Measurements from ENCODE around the gene KRT36. TPM values are rescaled to one million over a fixed set of nuclear protein-coding genes. Genes with fewer than 3 reads are reported as not detected.

Gene KRT36
- total RNA-seq: not detected

- H3K4me1 ChIP-seq (ENCODE audit: insufficient read depth, low read length): peaks cover 44% of the 10 kb centered on the region
- H3K9me3 ChIP-seq (ENCODE audit: low read depth, low read length): no peaks in the 10 kb centered on the region
- no peak within 1 kb of the TSS for H3K4me3 ChIP-seq (ENCODE audit: low read length)
- H3K27me3 ChIP-seq (ENCODE audit: insufficient read depth, low read length): no peaks in the 10 kb centered on the region
Observed at GRCh38 chr17:41489531-41489930, at the start of gene KRT36. TSS of gene KRT36 (minus strand) at chr17:41489910. CDS start at chr17:41489864, 46 bp downstream.

DNA sequence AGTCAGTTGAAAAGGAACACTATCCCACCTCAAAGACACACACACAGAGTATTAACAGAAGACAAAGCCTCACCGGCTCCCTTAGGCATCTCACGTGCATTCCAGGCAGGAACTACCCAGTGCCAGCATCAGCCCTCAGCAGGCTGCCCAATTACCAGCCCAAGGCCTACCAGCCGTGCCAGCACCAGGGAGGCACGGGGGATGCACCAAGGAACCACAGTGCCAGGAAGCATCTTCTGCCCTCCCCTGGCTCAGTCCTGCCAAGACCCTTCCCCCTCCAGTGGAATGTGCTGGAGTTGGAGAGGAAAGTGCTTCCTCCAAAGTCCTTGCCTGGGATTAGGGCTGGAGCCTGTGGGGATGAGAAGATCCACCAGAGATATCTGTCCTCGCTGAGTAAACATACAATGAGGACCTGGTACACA is 49.4 kb upstream of the KRT36 start:
- Histone ChIP-seq H3K4me3 (ENCODE audit: low read length) (no peak overlapping the region), H3K4me1 (ENCODE audit: insufficient read depth, low read length) (no peaks in the 10 kb centered on the region), H3K9me3 (ENCODE audit: low read depth, low read length) (no peaks in the 10 kb centered on the region), H3K27me3 (ENCODE audit: insufficient read depth, low read length) (no peaks in the 10 kb centered on the region)

DNA sequence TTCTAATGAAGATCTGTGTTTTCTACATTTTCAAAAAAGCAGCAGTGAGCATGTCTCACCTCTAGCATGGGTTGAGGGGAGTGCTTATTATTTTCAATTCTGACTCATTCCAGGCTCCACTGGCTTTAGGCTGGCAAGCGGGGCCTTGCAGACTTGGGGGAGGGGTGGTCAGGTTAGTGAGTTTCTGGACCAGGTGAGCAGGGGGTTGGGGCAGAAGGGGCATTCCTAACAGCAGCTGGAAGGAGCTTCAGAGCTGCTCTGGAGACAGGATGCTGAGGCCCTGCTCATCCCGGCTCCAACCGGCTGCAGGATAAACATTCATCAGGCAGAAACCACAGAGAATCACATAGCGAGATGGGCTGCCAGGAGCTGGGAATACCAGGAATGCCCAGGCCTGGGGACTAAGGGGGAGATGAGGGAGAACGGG is 48.9 kb upstream of the KRT36 start:
- H3K4me1 ChIP-seq (ENCODE audit: insufficient read depth, low read length): no peaks in the 10 kb centered on the region
- peaks cover 1% of the 10 kb centered on the region for H3K27me3 ChIP-seq (ENCODE audit: insufficient read depth, low read length)
- H3K9me3 ChIP-seq (ENCODE audit: low read depth, low read length): no peaks in the 10 kb centered on the region
- H3K4me3 ChIP-seq (ENCODE audit: low read length): no peak overlapping the region

DNA sequence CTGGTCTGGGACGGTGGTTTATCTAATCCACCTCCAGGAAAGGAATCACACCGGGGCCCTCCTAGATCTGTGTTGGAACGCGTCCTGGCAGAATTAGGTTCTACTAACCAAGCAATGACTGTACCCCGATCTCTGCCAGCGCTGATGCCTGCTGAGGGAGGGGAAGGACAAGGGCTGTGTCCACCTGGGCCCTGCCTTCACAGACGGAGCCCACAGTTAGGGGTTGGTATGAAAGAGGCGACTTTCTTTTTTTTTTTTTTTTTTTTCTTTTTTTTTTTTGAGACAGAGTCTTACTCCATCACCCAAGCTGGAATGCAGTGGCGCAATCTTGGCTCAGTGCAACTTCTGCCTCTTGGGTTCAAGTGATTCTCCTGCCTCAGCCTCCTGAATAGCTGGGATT is 48.3 kb upstream of the KRT36 start:
- no peaks in the 10 kb centered on the region for H3K9me3 ChIP-seq (ENCODE audit: low read depth, low read length)
- no peaks in the 10 kb centered on the region for H3K4me1 ChIP-seq (ENCODE audit: insufficient read depth, low read length)
- no peak overlapping the region for H3K4me3 ChIP-seq (ENCODE audit: low read length)
- peaks cover 3% of the 10 kb centered on the region for H3K27me3 ChIP-seq (ENCODE audit: insufficient read depth, low read length)

DNA sequence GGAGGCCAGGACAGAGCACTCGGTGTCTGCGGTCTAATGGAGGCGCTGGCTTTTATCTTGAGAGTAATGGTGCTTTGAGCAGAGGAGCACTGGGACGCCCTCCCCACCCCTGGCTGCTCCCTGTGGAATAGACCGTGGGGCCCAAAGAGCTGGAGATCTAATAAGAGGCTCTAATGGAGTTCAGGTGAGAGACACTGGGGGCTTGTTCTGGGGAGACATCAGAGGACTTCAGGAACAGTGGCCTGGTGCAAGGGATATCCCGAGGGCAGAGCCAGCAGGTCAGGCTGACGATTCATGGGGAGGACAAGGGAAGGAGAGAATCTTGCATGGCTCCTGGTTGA is 47.9 kb upstream of the KRT36 start:
- H3K9me3 ChIP-seq (ENCODE audit: low read depth, low read length): no peaks in the 10 kb centered on the region
- peaks cover 3% of the 10 kb centered on the region for H3K27me3 ChIP-seq (ENCODE audit: insufficient read depth, low read length)
- H3K4me3 ChIP-seq (ENCODE audit: low read length): no peak overlapping the region

DNA sequence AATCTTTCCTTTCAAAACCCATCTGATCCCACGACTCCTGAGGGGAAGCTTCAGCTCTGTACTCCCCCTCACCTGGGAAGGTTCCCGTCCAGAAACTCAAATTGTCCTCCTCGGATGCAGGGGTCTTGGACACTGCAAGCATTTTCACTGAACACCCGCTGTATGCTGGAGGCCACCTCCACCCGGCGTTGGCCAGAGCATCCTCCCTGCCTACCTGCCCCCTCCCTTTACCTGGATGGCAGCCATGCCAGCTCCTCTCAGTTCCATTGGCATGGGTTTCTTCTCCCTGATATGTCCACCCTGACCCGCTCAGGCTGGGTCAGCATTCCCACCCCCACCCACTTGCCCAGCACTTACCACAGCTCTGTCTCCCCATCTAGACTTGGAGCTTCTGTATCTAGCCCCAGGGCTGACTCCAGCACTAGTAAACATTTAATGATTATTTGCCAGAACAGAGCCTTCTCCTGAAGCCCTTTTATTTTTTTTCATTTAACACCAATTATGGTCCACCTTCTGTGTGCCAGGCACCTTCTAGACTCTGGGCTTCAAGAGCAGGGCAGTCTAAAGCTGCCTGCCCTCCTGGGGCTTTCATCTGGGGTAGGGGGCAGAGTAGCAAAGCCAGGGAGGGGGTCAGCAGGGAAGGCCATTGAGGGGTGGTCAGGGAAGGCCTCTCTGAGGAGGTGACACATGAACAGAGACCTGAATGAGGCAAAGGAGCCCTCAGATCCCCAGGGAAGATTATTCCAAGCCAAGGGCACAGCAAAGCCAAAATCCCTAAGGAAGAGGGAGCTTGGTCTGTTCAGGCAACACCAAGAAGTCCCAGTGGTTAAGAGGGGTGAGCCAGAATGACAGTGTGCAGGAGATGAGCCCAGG is 47.3 kb upstream of the KRT36 start:
- peaks cover 3% of the 10 kb centered on the region for H3K27me3 ChIP-seq (ENCODE audit: insufficient read depth, low read length)
- H3K4me3 ChIP-seq (ENCODE audit: low read length): no peak overlapping the region
- H3K9me3 ChIP-seq (ENCODE audit: low read depth, low read length): no peaks in the 10 kb centered on the region
- no peaks in the 10 kb centered on the region for H3K4me1 ChIP-seq (ENCODE audit: insufficient read depth, low read length)

More for the DNA sequence above, 47.9 kb upstream of the KRT36 start:
- H3K4me1 ChIP-seq (ENCODE audit: insufficient read depth, low read length): no peaks in the 10 kb centered on the region

- no peaks in the 10 kb centered on the region for H3K4me1 ChIP-seq (ENCODE audit: insufficient read depth, low read length)
- H3K4me3 ChIP-seq (ENCODE audit: low read length): no peak overlapping the region
- peaks cover 8% of the 10 kb centered on the region for H3K27me3 ChIP-seq (ENCODE audit: insufficient read depth, low read length)
- H3K9me3 ChIP-seq (ENCODE audit: low read depth, low read length): no peaks in the 10 kb centered on the region
Observed at GRCh38 chr17:41535764-41536481, 46.2 kb upstream of the KRT36 start.

GRCh38 chr17:41534899-41535546 is 45.3 kb upstream of the KRT36 start:
- Histone ChIP-seq H3K27me3 (ENCODE audit: insufficient read depth, low read length) (peaks cover 17% of the 10 kb centered on the region), H3K4me1 (ENCODE audit: insufficient read depth, low read length) (no peaks in the 10 kb centered on the region), H3K4me3 (ENCODE audit: low read length) (no peak overlapping the region), H3K9me3 (ENCODE audit: low read depth, low read length) (no peaks in the 10 kb centered on the region)

DNA sequence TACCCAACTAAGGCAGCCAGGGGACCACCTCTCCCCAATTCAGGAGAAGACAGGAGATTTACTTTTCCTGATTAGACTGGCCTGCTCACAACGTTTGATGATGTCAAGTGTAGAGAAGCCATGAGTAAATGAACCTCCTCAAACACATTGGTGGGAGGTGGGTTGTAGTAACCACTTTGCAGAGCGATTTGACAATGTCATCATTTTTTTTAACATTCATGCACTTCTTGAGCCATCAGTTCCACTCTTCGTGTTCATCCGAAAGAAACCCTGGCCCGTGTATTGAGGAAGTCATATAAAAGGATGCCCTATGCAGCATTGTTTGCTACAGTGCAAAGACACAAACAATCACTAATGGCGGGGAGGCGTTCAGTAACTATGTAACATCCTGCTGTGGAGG is 43.9 kb upstream of the KRT36 start:
- H3K9me3 ChIP-seq (ENCODE audit: low read depth, low read length): no peaks in the 10 kb centered on the region
- no peaks in the 10 kb centered on the region for H3K4me1 ChIP-seq (ENCODE audit: insufficient read depth, low read length)
- H3K4me3 ChIP-seq (ENCODE audit: low read length): no peak overlapping the region
- H3K27me3 ChIP-seq (ENCODE audit: insufficient read depth, low read length): peaks cover 30% of the 10 kb centered on the region

- Histone ChIP-seq H3K9me3 (ENCODE audit: low read depth, low read length) (no peaks in the 10 kb centered on the region), H3K27me3 (ENCODE audit: insufficient read depth, low read length) (peaks cover 36% of the 10 kb centered on the region), H3K4me1 (ENCODE audit: insufficient read depth, low read length) (peaks cover 4% of the 10 kb centered on the region), H3K4me3 (ENCODE audit: low read length) (no peak overlapping the region)
Observed at GRCh38 chr17:41532947-41533570, 43.3 kb upstream of the KRT36 start.

- peaks cover 47% of the 10 kb centered on the region for H3K27me3 ChIP-seq (ENCODE audit: insufficient read depth, low read length)
- H3K4me1 ChIP-seq (ENCODE audit: insufficient read depth, low read length): peaks cover 10% of the 10 kb centered on the region
- H3K9me3 ChIP-seq (ENCODE audit: low read depth, low read length): no peaks in the 10 kb centered on the region
- H3K4me3 ChIP-seq (ENCODE audit: low read length): no peak overlapping the region
Observed at GRCh38 chr17:41531993-41532392, 42.3 kb upstream of the KRT36 start.

- Histone ChIP-seq H3K4me3 (ENCODE audit: low read length) (no peak overlapping the region), H3K9me3 (ENCODE audit: low read depth, low read length) (no peaks in the 10 kb centered on the region), H3K4me1 (ENCODE audit: insufficient read depth, low read length) (peaks cover 10% of the 10 kb centered on the region), H3K27me3 (ENCODE audit: insufficient read depth, low read length) (peaks cover 55% of the 10 kb centered on the region)
Observed at GRCh38 chr17:41530062-41531048, 40.6 kb upstream of the KRT36 start.

- Histone ChIP-seq H3K9me3 (ENCODE audit: low read depth, low read length) (no peaks in the 10 kb centered on the region), H3K4me1 (ENCODE audit: insufficient read depth, low read length) (peaks cover 10% of the 10 kb centered on the region), H3K27me3 (ENCODE audit: insufficient read depth, low read length) (peaks cover 55% of the 10 kb centered on the region), H3K4me3 (ENCODE audit: low read length) (no peak overlapping the region)
Observed at GRCh38 chr17:41529491-41529915, 39.8 kb upstream of the KRT36 start.

- H3K9me3 ChIP-seq (ENCODE audit: low read depth, low read length): no peaks in the 10 kb centered on the region
- H3K4me1 ChIP-seq (ENCODE audit: insufficient read depth, low read length): peaks cover 10% of the 10 kb centered on the region
- H3K4me3 ChIP-seq (ENCODE audit: low read length): no peak overlapping the region
- peaks cover 55% of the 10 kb centered on the region for H3K27me3 ChIP-seq (ENCODE audit: insufficient read depth, low read length)
Observed at GRCh38 chr17:41528959-41529353, 39.2 kb upstream of the KRT36 start.

All from mononuclear cell (primary cell).